ENCODE data around the gene LZIC. TPM values are rescaled to one million over a fixed set of nuclear protein-coding genes. Genes with fewer than 3 reads are reported as not detected.

LZIC gene
- total and polyA plus RNA-seq, 2 of the 13 experiments (the other 11 are each of a cell fraction or from before 2014, with no cell fraction given), result 25.2 to 71.8 TPM

- peak; percentile 23; the same call in 1 of the 2 replicates for TF ChIP-seq RERE (CRISPR knock-in tag; IDR thresholded peaks at IDR 0.05; ENCODE audit: low read depth)
- no peak; the same call in 1 of the 2 replicates for TF ChIP-seq REL (CRISPR knock-in tag; conservative IDR thresholded peaks at IDR 0.05)
- peak; percentile 61; the same call in 1 of the 2 replicates for TF ChIP-seq TFAP4 (IDR thresholded peaks at IDR 0.05; ENCODE audit: borderline replicate concordance, low read depth)
- no peak for TF ChIP-seq PREB (CRISPR knock-in tag; IDR thresholded peaks at IDR 0.05)
- TF ChIP-seq PBX2 (CRISPR knock-in tag; IDR thresholded peaks at IDR 0.05), result no peak
- TF ChIP-seq GRHL1 (CRISPR knock-in tag; conservative IDR thresholded peaks at IDR 0.05), result no peak
- peak; percentile 81 for TF ChIP-seq ZNF407 (CRISPR knock-in tag; IDR thresholded peaks at IDR 0.05; ENCODE audit: not compliant biosample characterization)
These were observed at the start of gene LZIC, which contains the start of gene NMNAT1 (continued) for GRCh38 chr1:9942939-9943788.
